Caco-2 (cell line): ENCODE data around the gene MAD1L1. TPM values are rescaled to one million over a fixed set of nuclear protein-coding genes. Genes with fewer than 3 reads are reported as not detected.

Experiments
- BruUV-seq: library from RNA; stranded (reverse); fragments of 400-500 nt; replicated peaks from 2 replicates; lab custom pipeline; 2021; lab: Mats Ljungman, UMichigan
- CTCF ChIA-PET: fragments of 300-600 bp; sonication (Branson Sonifier 250); formaldehyde crosslinking; loops from one replicate; lab custom pipeline; 2022; ENCODE audit warnings: antibody characterized with exemption; lab: Charles Lee
- POLR2A ChIA-PET: fragments of 300-600 bp; sonication (Branson Sonifier 250); formaldehyde crosslinking; loops from one replicate; lab custom pipeline; 2022; ENCODE audit warnings: antibody characterized with exemption; lab: Charles Lee
- DNase-seq, 2 experiments: peaks; one replicate each; pipeline versions ENCODE4 v3.0.0 to v3.0.0-alpha.2; 2020 to 2022
- H3K27me3 ChIP-seq: replicated peaks from 2 replicates; pipeline ENCODE4 v1.6.0; 2011; ENCODE audit warnings: low read length; ENCODE audit not compliant: control insufficient read depth, insufficient read depth
- H3K36me3 ChIP-seq: 2 replicates; pipeline ENCODE4 v1.5.1; 2011; ENCODE audit warnings: low read length; ENCODE audit not compliant: control insufficient read depth, insufficient read depth
- H3K4me1 ChIP-seq: fragments of 250-450 bp; sonication (Bioruptor Pico); 2 replicates; pipeline ENCODE4 v1.5.1; 2020; ENCODE audit warnings: mild to moderate bottlenecking
- H3K4me3 ChIP-seq: 2 replicates; pipeline ENCODE4 v1.5.1; 2011; ENCODE audit warnings: low read depth, mild to moderate bottlenecking, control low read depth, low read length
- H3K9me3 ChIP-seq: fragments of 250-450 bp; sonication (Bioruptor Pico); 2 replicates; pipeline ENCODE4 v1.5.1; 2020; ENCODE audit warnings: mild to moderate bottlenecking, moderate library complexity
- H3K27ac Mint-ChIP-seq: one replicate; pipeline ENCODE4 v1.8.0; 2022; ENCODE audit warnings: mixed read lengths; ENCODE audit not compliant: unreplicated experiment
- H3K27me3 Mint-ChIP-seq: one replicate; pipeline ENCODE4 v1.8.0; 2022; ENCODE audit warnings: mixed read lengths; ENCODE audit not compliant: insufficient read depth, unreplicated experiment
- H3K36me3 Mint-ChIP-seq: one replicate; pipeline ENCODE4 v1.8.0; 2022; ENCODE audit warnings: mild to moderate bottlenecking, mixed read lengths; ENCODE audit not compliant: insufficient read depth, unreplicated experiment
- H3K4me1 Mint-ChIP-seq: one replicate; pipeline ENCODE4 v1.8.0; 2022; ENCODE audit warnings: low read depth, mixed read lengths; ENCODE audit not compliant: unreplicated experiment
- H3K4me3 Mint-ChIP-seq: one replicate; pipeline ENCODE4 v1.8.0; 2022; ENCODE audit warnings: mild to moderate bottlenecking, moderate library complexity, mixed read lengths; ENCODE audit not compliant: unreplicated experiment
- H3K9me3 Mint-ChIP-seq: one replicate; pipeline ENCODE4 v1.8.0; 2022; ENCODE audit warnings: mixed read lengths; ENCODE audit not compliant: unreplicated experiment
- intact Hi-C: fragments of 100-400 bp; cut with micrococcal nuclease; formaldehyde crosslinking; loops from one replicate; pipeline ENCODE4 v1.10.0; 2022; ENCODE audit not compliant: unreplicated experiment
- total RNA-seq: library from RNA; stranded (reverse); gene quantifications from 2 replicates; pipeline ENCODE4 v1.2.3, GENCODE V29; 2022
- TF ChIP-seq, protein P1 (sequence below), 2 experiments: fragments of 200-600 bp in 1 of 2; IDR thresholded peaks; 1 replicate in 1 of 2; 2 replicates in 1 of 2; pipeline versions ENCODE4 v1.5.1 to v1.8.0; 2011 to 2022; ENCODE audit warnings: antibody characterized with exemption in 1 of 2, control low read depth in 1 of 2, inconsistent platforms in 1 of 2, low read depth in 1 of 2, low read length in 1 of 2, mild to moderate bottlenecking in 1 of 2, moderate library complexity in 1 of 2; ENCODE audit not compliant: insufficient read depth in 1 of 2, severe bottlenecking in 1 of 2, unreplicated experiment in 1 of 2

MAD1L1 gene
- total RNA-seq, 1 experiment from 2014 or later, result 58.6 TPM

DNA sequence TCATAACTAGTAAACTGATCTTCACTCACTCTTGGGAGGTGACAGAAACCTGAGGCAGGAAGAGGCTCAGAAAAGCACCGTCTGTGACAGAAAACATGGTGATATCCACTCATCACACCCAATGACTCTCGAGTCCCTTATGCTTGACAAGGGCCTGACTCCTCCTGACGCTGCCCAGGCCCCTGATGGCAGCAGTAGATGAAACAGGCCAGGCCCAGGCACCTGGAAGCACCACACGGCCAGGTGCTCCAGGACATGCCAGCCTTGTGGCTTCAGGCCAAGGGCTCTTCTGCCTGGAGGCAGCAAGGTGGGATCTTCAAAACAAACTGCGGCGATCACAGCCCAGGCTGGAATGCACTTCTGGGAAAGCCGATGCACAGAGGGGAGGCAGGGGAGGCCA is 89.3 kb downstream of the MAD1L1 start:
- ChIA-PET CTCF (no interaction called here), POLR2A (no interaction called here)
- DNase-seq, result no peak
- no TSS peak for BruUV-seq
- Mint-ChIP-seq H3K27ac (no peak overlapping the region), H3K36me3 (peaks cover 21% of the 10 kb centered on the region), H3K27me3 (no peaks in the 10 kb centered on the region), H3K4me1 (no peaks in the 10 kb centered on the region), H3K4me3 (no peak overlapping the region), H3K9me3 (no peaks in the 10 kb centered on the region)
- no peak overlapping the region for H3K4me3 ChIP-seq
- no peaks in the 10 kb centered on the region for H3K9me3 ChIP-seq
- TF ChIP-seq, protein P1, sequence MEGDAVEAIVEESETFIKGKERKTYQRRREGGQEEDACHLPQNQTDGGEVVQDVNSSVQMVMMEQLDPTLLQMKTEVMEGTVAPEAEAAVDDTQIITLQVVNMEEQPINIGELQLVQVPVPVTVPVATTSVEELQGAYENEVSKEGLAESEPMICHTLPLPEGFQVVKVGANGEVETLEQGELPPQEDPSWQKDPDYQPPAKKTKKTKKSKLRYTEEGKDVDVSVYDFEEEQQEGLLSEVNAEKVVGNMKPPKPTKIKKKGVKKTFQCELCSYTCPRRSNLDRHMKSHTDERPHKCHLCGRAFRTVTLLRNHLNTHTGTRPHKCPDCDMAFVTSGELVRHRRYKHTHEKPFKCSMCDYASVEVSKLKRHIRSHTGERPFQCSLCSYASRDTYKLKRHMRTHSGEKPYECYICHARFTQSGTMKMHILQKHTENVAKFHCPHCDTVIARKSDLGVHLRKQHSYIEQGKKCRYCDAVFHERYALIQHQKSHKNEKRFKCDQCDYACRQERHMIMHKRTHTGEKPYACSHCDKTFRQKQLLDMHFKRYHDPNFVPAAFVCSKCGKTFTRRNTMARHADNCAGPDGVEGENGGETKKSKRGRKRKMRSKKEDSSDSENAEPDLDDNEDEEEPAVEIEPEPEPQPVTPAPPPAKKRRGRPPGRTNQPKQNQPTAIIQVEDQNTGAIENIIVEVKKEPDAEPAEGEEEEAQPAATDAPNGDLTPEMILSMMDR (IDR thresholded peaks at IDR 0.05; ENCODE audit: insufficient read depth in 1 of 2, low read depth in 1 of 2, low read length in 1 of 2, severe bottlenecking in 1 of 2, unreplicated experiment in 1 of 2), result no peak
- peaks cover 4% of the 10 kb centered on the region for H3K36me3 ChIP-seq
- no peaks in the 10 kb centered on the region for H3K27me3 ChIP-seq
- intact Hi-C loops, result no loop called here
- H3K4me1 ChIP-seq, result no peaks in the 10 kb centered on the region

DNA sequence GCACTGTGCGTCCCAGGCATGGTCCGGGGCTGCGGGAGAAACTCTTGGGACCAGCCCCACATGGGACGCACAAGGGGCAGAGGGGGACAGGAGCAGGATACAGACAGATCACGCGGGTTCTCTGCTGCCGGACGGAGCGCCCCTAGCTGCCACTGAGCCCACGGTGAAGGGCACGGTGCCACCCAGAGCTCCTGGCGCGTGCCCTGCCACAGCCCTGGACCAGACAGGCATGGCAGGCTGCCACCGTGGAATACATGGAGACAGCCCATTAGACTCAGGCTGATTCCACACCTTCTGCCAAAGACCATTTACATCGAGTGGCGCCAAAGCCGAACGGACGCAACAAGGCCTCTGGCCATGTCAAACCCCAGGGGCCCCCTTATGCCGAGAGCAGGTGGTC is 90.4 kb downstream of the MAD1L1 start:
- TF ChIP-seq, protein P1 (IDR thresholded peaks at IDR 0.05; ENCODE audit: insufficient read depth in 1 of 2, low read depth in 1 of 2, low read length in 1 of 2, severe bottlenecking in 1 of 2, unreplicated experiment in 1 of 2), result no peak
- Mint-ChIP-seq H3K36me3 (peaks cover 21% of the 10 kb centered on the region), H3K4me3 (no peak overlapping the region), H3K4me1 (no peaks in the 10 kb centered on the region), H3K27me3 (no peaks in the 10 kb centered on the region), H3K27ac (no peak overlapping the region), H3K9me3 (no peaks in the 10 kb centered on the region)
- H3K4me3 ChIP-seq, result no peak overlapping the region
- intact Hi-C loops, result no loop called here
- no TSS peak for BruUV-seq
- ChIA-PET POLR2A (no interaction called here), CTCF (no interaction called here)
- no peak for DNase-seq
- no peaks in the 10 kb centered on the region for H3K9me3 ChIP-seq
- no peaks in the 10 kb centered on the region for H3K4me1 ChIP-seq
- H3K27me3 ChIP-seq, result no peaks in the 10 kb centered on the region
- peaks cover 4% of the 10 kb centered on the region for H3K36me3 ChIP-seq

- ChIA-PET POLR2A (no interaction called here), CTCF (no interaction called here)
- TF ChIP-seq, protein P1 (IDR thresholded peaks at IDR 0.05; ENCODE audit: insufficient read depth in 1 of 2, low read depth in 1 of 2, low read length in 1 of 2, severe bottlenecking in 1 of 2, unreplicated experiment in 1 of 2), result no peak
- intact Hi-C loops, result no loop called here
- Mint-ChIP-seq H3K4me3 (no peak overlapping the region), H3K9me3 (no peaks in the 10 kb centered on the region), H3K27ac (no peak overlapping the region), H3K36me3 (peaks cover 21% of the 10 kb centered on the region), H3K4me1 (no peaks in the 10 kb centered on the region), H3K27me3 (no peaks in the 10 kb centered on the region)
- DNase-seq, result no peak
- H3K36me3 ChIP-seq, result peaks cover 4% of the 10 kb centered on the region
- no peaks in the 10 kb centered on the region for H3K27me3 ChIP-seq
- no peaks in the 10 kb centered on the region for H3K4me1 ChIP-seq
- no peaks in the 10 kb centered on the region for H3K9me3 ChIP-seq
- BruUV-seq, result no TSS peak
- no peak overlapping the region for H3K4me3 ChIP-seq
These were observed 91.1 kb downstream of the MAD1L1 start for GRCh38 chr7:2141651-2142050.
